Cardiac fibroblast (primary cell): ENCODE results near the gene KDR.

Experiments used
- DNase-seq, 2 donors: peaks; one replicate each; pipeline versions ENCODE4 v3.0.0 to v3.0.0-alpha.2; 2010; ENCODE audit warnings: low read depth in 2 of 2
- H3K4me3 ChIP-seq, 2 donors: replicated peaks in 1 of 2; 1 replicate in 1 of 2; 2 replicates in 1 of 2; pipeline ENCODE4 v1.5.1; 2011; ENCODE audit warnings: low read depth in 2 of 2, low read length in 2 of 2, mild to moderate bottlenecking in 2 of 2, moderate library complexity in 1 of 2
- TF ChIP-seq, protein P1 (sequence below): IDR thresholded peaks from one replicate; pipeline ENCODE4 v1.5.1; 2011; ENCODE audit warnings: low read depth, mild to moderate bottlenecking, low read length, inconsistent platforms

Gene KDR

DNA sequence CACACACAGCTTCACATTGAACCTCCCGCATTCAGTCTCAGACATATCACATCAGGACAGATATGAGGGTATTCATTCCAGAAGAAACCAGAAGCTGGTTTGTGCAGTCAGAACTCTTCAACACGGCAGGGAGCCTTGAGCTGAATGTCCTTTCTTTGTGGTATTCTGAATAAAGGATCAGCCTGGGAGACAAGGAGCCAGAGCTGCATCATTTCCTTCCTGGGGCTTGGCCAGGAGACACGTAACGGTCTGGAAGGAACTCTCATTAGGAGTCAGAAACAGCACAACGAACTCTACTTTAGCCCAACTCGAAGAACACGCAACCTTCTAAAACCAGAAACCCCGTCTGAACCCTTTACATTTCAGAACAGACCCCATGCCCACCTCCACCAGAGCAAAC, 46.4 kb downstream of the KDR start:
- no peak overlapping the region for H3K4me3 ChIP-seq
- TF ChIP-seq, protein P1, sequence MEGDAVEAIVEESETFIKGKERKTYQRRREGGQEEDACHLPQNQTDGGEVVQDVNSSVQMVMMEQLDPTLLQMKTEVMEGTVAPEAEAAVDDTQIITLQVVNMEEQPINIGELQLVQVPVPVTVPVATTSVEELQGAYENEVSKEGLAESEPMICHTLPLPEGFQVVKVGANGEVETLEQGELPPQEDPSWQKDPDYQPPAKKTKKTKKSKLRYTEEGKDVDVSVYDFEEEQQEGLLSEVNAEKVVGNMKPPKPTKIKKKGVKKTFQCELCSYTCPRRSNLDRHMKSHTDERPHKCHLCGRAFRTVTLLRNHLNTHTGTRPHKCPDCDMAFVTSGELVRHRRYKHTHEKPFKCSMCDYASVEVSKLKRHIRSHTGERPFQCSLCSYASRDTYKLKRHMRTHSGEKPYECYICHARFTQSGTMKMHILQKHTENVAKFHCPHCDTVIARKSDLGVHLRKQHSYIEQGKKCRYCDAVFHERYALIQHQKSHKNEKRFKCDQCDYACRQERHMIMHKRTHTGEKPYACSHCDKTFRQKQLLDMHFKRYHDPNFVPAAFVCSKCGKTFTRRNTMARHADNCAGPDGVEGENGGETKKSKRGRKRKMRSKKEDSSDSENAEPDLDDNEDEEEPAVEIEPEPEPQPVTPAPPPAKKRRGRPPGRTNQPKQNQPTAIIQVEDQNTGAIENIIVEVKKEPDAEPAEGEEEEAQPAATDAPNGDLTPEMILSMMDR: no peak
- DNase-seq: peak; percentile 91 to 94

DNA sequence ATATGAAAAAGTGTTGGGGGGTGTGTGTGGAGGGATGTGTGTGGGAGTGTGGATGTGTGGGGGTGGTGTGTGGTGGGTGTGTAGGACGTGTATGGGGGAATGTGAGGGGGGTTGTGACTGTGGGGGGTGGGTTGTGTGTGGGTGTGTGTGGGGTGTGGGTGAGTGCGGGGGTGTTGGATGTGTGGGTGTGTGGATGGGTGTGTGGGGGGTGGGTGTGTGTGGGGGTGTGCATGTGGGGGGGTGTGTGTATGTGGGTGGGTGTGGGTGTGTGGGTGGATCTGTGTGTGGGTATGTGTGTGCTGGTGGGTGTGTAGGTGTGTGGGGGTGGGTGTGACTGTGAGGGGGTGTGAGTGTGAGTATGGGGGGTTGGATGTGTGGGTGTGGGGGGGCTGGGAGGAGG, 47.8 kb downstream of the KDR start:
- DNase-seq: no peak
- TF ChIP-seq, protein P1: no peak
- no peak overlapping the region for H3K4me3 ChIP-seq

DNA sequence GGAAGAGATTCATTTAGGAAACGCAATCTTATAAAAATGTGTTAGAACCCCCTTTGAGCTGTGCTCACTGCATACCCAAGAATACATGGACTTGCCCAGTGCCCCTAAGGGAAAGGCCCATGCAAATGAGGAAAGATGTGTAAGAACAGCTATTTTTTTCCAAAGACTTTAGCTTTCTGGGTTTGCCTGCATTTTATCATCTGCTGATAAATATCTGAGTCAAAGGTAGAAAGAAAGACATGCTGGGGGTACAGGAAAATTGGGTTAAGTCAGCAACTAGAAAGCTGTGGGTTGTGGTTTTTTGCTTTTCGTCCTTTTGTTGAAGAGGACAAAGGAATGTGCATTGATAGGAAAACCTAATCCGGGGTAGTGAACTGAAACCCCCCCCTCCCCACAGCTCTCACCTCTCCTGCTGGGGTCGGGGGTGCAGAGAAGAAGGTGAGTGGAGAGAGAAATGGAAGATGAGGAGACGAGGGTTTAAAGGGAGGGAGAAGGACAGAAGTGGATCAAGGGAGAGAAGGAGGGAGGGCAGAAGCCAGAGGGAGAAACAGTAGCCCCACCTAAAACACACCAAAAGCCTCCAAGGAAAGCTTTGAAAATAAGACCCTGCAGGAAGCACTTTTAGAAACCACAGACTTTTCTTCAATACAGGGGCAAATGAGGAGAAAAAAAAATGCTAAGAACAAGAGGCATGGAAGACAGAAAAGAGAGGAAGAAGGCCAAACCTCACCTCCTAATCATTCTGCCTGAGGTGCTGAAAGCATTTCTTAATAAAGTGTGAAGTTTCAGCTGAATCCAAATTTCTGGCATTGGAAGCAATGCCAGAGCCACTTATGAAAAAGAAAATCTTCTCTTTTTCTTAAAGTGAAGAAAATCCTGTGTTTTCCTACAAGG, 49.3 kb downstream of the KDR start:
- DNase-seq: peak in 1 of 2 donors; percentile 34
- H3K4me3 ChIP-seq: no peak overlapping the region
- TF ChIP-seq, protein P1: no peak

DNA sequence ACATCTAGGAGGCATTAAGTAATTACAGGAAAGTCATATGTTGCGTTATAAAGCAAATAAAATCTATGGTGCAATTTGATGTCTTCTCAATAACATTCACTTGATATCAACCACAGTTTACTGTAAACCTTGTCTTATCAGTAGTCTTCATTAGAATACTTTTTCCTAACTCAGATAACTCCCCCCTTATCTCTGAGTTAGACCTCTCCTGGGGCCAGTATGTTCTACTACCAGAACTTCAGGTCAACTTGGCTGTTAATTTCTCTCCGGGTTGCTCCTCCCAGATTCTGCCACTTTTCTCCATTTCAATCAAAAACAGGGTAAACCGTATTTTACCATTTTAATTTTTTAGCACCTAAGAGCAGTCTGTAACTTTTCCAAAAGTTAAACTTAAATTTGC, 50.0 kb downstream of the KDR start:
- TF ChIP-seq, protein P1: no peak
- no peak for DNase-seq
- H3K4me3 ChIP-seq: no peak overlapping the region

DNA sequence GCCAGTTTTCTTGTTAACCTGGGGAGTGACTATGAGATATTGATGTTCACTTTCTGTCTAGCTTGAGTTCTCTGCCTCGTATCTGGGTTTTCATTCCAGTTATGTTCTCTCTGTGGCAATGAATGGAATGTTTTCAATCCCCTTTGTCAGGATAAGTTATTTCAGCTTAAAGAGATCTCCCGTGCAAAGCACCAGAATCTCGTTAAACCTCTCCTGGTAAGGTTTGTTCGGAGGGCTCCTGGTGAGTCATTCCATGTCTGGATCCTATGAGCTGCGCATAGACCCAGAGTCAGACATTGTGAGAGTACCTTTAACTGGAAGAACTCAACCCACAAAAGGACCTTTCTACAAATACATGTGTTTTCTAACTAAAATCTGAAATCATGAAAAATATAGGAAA, 51.0 kb downstream of the KDR start:
- TF ChIP-seq, protein P1: no peak
- H3K4me3 ChIP-seq: no peak overlapping the region
- DNase-seq: peak; percentile 47 to 53

DNA sequence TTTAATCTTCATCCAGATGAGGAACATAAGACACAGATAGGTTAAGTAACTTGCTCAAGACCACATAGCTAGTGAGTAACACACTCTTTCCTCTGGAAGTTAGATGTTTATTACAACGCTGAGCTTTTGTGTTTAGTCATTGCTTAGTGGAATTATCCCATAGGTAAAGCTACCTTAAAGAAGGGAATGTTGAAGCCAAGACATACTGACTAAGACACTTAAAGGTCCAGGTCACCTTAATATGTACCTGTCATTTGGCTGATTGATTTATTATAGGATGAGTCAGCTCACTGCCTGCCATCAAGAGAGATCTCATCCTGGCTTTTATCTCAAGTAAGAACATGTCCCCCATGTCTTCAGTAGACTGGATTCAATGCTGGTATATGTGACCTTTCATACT, 53.4 kb downstream of the KDR start:
- H3K4me3 ChIP-seq: no peak overlapping the region
- no peak for DNase-seq
- TF ChIP-seq, protein P1: no peak
